ENCODE measurements around the gene PCDH17. TPM values are rescaled to one million over a fixed set of nuclear protein-coding genes. Genes with fewer than 3 reads are reported as not detected.

The PCDH17 gene
- total and polyA plus RNA-seq, 4 donors, result 0.59 to 8.8 (median 0.98) TPM

DNA sequence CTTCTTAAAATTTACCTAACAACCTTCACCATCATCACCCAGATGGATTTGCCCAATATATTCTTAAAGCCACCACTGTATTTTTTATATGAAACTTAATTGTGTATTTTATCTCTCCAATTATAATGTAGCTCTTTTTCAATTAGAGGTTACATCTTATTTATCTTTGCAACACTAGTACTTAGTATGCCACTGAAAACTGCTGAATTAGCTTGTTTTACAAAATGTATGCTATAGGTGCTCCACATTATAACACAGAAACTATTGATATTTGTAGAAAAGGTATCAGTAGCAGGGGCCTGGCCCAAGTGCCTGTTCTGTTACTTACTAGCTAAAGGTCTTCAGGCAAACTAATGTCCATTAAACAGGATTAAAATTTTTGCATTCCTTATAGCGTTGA lies 35.8 kb upstream of the PCDH17 start:
- TF ChIP-seq HNF4A (conservative IDR thresholded peaks at IDR 0.05) (no peak), EGR1 (IDR thresholded peaks at IDR 0.05; ENCODE audit: low read depth in 2 of 2) (no peak), TAF1 (conservative IDR thresholded peaks at IDR 0.05) (no peak), FOXA1 (IDR thresholded peaks at IDR 0.05) (no peak), FOXA2 (IDR thresholded peaks at IDR 0.05) (no peak), NR2F2 (IDR thresholded peaks at IDR 0.05) (no peak), RXRA (IDR thresholded peaks at IDR 0.05) (no peak), HNF4G (IDR thresholded peaks at IDR 0.05) (no peak), YY1 (IDR thresholded peaks at IDR 0.05) (no peak), RAD21 (IDR thresholded peaks at IDR 0.05) (no peak), GABPA (IDR thresholded peaks at IDR 0.05 in 1 of 2, conservative IDR thresholded peaks at IDR 0.05 in 1 of 2) (no peak), JUND (IDR thresholded peaks at IDR 0.05) (no peak)
- TF ChIP-seq, protein P1, sequence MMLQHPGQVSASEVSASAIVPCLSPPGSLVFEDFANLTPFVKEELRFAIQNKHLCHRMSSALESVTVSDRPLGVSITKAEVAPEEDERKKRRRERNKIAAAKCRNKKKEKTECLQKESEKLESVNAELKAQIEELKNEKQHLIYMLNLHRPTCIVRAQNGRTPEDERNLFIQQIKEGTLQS (IDR thresholded peaks at IDR 0.05), result no peak
- TF ChIP-seq, protein P2, sequence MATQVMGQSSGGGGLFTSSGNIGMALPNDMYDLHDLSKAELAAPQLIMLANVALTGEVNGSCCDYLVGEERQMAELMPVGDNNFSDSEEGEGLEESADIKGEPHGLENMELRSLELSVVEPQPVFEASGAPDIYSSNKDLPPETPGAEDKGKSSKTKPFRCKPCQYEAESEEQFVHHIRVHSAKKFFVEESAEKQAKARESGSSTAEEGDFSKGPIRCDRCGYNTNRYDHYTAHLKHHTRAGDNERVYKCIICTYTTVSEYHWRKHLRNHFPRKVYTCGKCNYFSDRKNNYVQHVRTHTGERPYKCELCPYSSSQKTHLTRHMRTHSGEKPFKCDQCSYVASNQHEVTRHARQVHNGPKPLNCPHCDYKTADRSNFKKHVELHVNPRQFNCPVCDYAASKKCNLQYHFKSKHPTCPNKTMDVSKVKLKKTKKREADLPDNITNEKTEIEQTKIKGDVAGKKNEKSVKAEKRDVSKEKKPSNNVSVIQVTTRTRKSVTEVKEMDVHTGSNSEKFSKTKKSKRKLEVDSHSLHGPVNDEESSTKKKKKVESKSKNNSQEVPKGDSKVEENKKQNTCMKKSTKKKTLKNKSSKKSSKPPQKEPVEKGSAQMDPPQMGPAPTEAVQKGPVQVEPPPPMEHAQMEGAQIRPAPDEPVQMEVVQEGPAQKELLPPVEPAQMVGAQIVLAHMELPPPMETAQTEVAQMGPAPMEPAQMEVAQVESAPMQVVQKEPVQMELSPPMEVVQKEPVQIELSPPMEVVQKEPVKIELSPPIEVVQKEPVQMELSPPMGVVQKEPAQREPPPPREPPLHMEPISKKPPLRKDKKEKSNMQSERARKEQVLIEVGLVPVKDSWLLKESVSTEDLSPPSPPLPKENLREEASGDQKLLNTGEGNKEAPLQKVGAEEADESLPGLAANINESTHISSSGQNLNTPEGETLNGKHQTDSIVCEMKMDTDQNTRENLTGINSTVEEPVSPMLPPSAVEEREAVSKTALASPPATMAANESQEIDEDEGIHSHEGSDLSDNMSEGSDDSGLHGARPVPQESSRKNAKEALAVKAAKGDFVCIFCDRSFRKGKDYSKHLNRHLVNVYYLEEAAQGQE (IDR thresholded peaks at IDR 0.05), result no peak
- TF ChIP-seq, protein P3, sequence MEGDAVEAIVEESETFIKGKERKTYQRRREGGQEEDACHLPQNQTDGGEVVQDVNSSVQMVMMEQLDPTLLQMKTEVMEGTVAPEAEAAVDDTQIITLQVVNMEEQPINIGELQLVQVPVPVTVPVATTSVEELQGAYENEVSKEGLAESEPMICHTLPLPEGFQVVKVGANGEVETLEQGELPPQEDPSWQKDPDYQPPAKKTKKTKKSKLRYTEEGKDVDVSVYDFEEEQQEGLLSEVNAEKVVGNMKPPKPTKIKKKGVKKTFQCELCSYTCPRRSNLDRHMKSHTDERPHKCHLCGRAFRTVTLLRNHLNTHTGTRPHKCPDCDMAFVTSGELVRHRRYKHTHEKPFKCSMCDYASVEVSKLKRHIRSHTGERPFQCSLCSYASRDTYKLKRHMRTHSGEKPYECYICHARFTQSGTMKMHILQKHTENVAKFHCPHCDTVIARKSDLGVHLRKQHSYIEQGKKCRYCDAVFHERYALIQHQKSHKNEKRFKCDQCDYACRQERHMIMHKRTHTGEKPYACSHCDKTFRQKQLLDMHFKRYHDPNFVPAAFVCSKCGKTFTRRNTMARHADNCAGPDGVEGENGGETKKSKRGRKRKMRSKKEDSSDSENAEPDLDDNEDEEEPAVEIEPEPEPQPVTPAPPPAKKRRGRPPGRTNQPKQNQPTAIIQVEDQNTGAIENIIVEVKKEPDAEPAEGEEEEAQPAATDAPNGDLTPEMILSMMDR (IDR thresholded peaks at IDR 0.05; ENCODE audit: low read depth, low read length, missing input control), result no peak
- TF ChIP-seq, protein P4, sequence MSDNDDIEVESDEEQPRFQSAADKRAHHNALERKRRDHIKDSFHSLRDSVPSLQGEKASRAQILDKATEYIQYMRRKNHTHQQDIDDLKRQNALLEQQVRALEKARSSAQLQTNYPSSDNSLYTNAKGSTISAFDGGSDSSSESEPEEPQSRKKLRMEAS (IDR thresholded peaks at IDR 0.05), result no peak
- TF ChIP-seq, protein P5, sequence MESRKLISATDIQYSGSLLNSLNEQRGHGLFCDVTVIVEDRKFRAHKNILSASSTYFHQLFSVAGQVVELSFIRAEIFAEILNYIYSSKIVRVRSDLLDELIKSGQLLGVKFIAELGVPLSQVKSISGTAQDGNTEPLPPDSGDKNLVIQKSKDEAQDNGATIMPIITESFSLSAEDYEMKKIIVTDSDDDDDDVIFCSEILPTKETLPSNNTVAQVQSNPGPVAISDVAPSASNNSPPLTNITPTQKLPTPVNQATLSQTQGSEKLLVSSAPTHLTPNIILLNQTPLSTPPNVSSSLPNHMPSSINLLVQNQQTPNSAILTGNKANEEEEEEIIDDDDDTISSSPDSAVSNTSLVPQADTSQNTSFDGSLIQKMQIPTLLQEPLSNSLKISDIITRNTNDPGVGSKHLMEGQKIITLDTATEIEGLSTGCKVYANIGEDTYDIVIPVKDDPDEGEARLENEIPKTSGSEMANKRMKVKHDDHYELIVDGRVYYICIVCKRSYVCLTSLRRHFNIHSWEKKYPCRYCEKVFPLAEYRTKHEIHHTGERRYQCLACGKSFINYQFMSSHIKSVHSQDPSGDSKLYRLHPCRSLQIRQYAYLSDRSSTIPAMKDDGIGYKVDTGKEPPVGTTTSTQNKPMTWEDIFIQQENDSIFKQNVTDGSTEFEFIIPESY (IDR thresholded peaks at IDR 0.05), result no peak
- Histone ChIP-seq H3K9ac (ENCODE audit: low read depth in 1 of 2, low read length in 2 of 2) (no peak overlapping the region), H3K4me1 (ENCODE audit: control insufficient read depth in 4 of 4, insufficient read depth in 4 of 4, low read length in 3 of 4) (no peaks in the 10 kb centered on the region), H3K27me3 (ENCODE audit: control insufficient read depth in 4 of 4, insufficient read depth in 4 of 4, low read length in 3 of 4) (no peaks in the 10 kb centered on the region), H3K9me3 (ENCODE audit: control insufficient read depth in 4 of 4, low read length in 3 of 4) (no peaks in the 10 kb centered on the region), H3K36me3 (ENCODE audit: control insufficient read depth in 4 of 4, insufficient read depth in 3 of 4, low read depth in 1 of 4, low read length in 3 of 4) (no peaks in the 10 kb centered on the region), H3K27ac (ENCODE audit: low read depth in 1 of 2, low read length in 2 of 2) (no peak overlapping the region), H3K4me3 (ENCODE audit: low read depth in 1 of 3, low read length in 3 of 3) (no peak overlapping the region)
- DNase-seq (ENCODE audit: low spot score), result no peak
- WGBS, result 73% methylated on average over 1 of the region's 1 CpG

DNA sequence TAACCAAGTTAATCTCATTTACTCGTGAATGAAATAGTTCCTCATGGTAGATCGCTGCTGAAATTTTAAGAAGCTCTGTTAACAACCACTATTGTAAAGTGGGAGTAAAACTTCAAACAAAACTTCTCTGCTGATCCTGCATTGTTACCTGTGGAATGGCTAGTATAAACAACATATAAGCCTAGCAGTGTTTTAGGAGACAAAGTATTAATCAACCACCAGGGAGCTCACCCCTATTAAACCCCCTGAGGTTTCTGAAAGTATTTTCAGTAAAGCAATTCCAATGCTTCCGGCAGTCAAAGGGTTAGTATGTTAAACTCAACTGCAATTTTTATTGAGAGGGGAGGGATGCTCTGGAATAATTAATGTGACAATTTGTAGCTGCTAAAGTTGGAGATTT lies 30.0 kb upstream of the PCDH17 start:
- WGBS, result 41% methylated on average over 3 of the region's 3 CpGs
- no peak for DNase-seq (ENCODE audit: low spot score)

More for the DNA sequence above, 30.0 kb upstream of the PCDH17 start:
- H3K4me3 ChIP-seq (ENCODE audit: low read depth in 1 of 3, low read length in 3 of 3), result no peak overlapping the region
- H3K27me3 ChIP-seq (ENCODE audit: control insufficient read depth in 4 of 4, insufficient read depth in 4 of 4, low read length in 3 of 4), result no peaks in the 10 kb centered on the region
- H3K27ac ChIP-seq (ENCODE audit: low read depth in 1 of 2, low read length in 2 of 2), result no peak overlapping the region
- H3K4me1 ChIP-seq (ENCODE audit: control insufficient read depth in 4 of 4, insufficient read depth in 4 of 4, low read length in 3 of 4), result no peaks in the 10 kb centered on the region
- no peak overlapping the region for H3K9ac ChIP-seq (ENCODE audit: low read depth in 1 of 2, low read length in 2 of 2)
- H3K9me3 ChIP-seq (ENCODE audit: control insufficient read depth in 4 of 4, low read length in 3 of 4), result no peaks in the 10 kb centered on the region
- H3K36me3 ChIP-seq (ENCODE audit: control insufficient read depth in 4 of 4, insufficient read depth in 3 of 4, low read depth in 1 of 4, low read length in 3 of 4), result no peaks in the 10 kb centered on the region
- TF ChIP-seq, protein P3 (IDR thresholded peaks at IDR 0.05; ENCODE audit: low read depth, low read length, missing input control), result no peak
